Mesodermal cell (in vitro differentiated cells): ENCODE data around the gene RPN2.

ENCODE experiments used
- H3K27ac ChIP-seq: 2 replicates; pipeline ENCODE4 v1.7.0; 2013; ENCODE audit warnings: mild to moderate bottlenecking, low read depth, low read length, moderate library complexity; ENCODE audit not compliant: severe bottlenecking
- H3K36me3 ChIP-seq: 2 replicates; pipeline ENCODE4 v1.7.1; 2013; ENCODE audit warnings: mild to moderate bottlenecking, low read length, moderate library complexity; ENCODE audit not compliant: control insufficient read depth, insufficient read depth
- H3K4me1 ChIP-seq: one replicate; pipeline ENCODE4 v1.7.1; 2013; ENCODE audit warnings: mild to moderate bottlenecking, low read length; ENCODE audit not compliant: insufficient read depth, control insufficient read depth, poor library complexity, severe bottlenecking
- H3K4me3 ChIP-seq: 2 replicates; pipeline ENCODE4 v1.7.0; 2013; ENCODE audit warnings: low read length, control low read depth, mild to moderate bottlenecking; ENCODE audit not compliant: insufficient read depth, poor library complexity, severe bottlenecking; ENCODE audit errors: extremely low read depth
- H3K9me3 ChIP-seq: 2 replicates; pipeline ENCODE4 v1.7.1; 2013; ENCODE audit warnings: mild to moderate bottlenecking, low read length, moderate library complexity; ENCODE audit not compliant: control insufficient read depth
- WGBS, 2 experiments: methylation state at CpG; one replicate each; pipeline ENCODE4 v1.1.5; 2013; ENCODE audit warnings: missing lambda C conversion rate in 2 of 2; ENCODE audit not compliant: insufficient coverage in 2 of 2; 5-methylcytosine and 5-hydroxymethylcytosine counted together

The RPN2 gene

DNA sequence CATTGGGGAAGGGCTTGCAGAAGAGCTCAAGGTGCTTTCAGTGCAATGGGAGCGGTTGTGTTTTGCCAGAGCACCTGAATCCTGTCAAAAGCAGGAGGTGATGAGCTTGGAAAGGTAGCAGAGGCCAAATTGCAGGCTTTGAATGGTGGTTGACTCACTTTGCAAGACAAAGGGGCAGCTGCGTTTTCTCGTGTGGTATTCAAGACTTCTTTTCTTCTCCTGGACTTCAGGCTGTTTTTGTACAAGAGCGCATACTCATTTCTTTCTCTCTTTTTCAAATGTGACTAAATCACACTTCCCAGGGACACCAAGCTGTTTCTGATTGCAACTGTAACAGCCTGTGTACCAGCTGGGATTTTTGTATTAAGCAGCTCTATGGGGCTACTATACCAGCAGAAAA lies 50.2 kb downstream of the RPN2 start:
- no peaks in the 10 kb centered on the region for H3K4me1 ChIP-seq
- peaks cover 98% of the 10 kb centered on the region for H3K36me3 ChIP-seq
- no peak overlapping the region for H3K27ac ChIP-seq
- H3K4me3 ChIP-seq = no peak overlapping the region
- WGBS, 2 experiments = 54 to 66% methylated on average over 3 to 4 of the region's 4 CpGs
- H3K9me3 ChIP-seq = no peaks in the 10 kb centered on the region

GRCh38 chr20:37230200-37230599 lies 51.1 kb downstream of the RPN2 start:
- Histone ChIP-seq H3K27ac (no peak overlapping the region), H3K4me1 (no peaks in the 10 kb centered on the region), H3K36me3 (peaks cover 98% of the 10 kb centered on the region), H3K4me3 (no peak overlapping the region), H3K9me3 (no peaks in the 10 kb centered on the region)
- WGBS, 2 experiments = 91 to 95% methylated on average over 5 to 6 of the region's 6 CpGs

DNA sequence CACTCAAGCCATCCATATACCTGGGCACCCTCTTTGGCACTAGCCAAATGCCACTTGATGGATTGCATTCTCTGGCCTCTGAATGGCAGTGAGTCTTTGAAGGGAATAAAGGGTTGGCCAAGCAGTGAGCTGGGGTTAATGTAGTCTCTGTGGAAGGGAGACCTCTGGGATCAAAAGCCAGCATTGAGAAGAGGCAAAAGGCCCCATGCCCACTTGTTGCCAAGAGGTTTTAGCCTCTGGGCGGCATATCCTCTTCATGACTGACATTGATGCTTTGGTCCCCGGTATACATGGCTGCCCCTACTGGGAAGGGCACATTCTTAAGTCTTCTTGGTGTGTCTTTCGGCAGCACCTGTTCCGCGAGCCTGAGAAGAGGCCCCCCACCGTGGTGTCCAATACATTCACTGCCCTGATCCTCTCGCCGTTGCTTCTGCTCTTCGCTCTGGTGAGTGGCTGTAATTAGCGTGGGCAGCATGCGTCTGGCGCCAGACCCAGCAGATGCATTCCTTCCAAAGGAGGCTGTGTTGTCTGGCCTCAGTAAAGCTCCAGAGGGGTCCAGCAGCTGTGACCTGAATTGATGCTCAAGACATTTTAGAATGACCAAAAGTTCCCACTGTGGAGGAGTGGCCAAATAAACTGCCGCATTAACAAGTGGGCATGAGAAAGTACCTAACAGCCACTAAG lies 53.0 kb downstream of the RPN2 start:
- Histone ChIP-seq H3K36me3 (peaks cover 98% of the 10 kb centered on the region), H3K4me1 (no peaks in the 10 kb centered on the region), H3K9me3 (no peaks in the 10 kb centered on the region), H3K27ac (no peak overlapping the region), H3K4me3 (no peak overlapping the region)
- WGBS, 2 experiments = 93 to 97% methylated on average over 12 to 13 of the region's 13 CpGs

DNA sequence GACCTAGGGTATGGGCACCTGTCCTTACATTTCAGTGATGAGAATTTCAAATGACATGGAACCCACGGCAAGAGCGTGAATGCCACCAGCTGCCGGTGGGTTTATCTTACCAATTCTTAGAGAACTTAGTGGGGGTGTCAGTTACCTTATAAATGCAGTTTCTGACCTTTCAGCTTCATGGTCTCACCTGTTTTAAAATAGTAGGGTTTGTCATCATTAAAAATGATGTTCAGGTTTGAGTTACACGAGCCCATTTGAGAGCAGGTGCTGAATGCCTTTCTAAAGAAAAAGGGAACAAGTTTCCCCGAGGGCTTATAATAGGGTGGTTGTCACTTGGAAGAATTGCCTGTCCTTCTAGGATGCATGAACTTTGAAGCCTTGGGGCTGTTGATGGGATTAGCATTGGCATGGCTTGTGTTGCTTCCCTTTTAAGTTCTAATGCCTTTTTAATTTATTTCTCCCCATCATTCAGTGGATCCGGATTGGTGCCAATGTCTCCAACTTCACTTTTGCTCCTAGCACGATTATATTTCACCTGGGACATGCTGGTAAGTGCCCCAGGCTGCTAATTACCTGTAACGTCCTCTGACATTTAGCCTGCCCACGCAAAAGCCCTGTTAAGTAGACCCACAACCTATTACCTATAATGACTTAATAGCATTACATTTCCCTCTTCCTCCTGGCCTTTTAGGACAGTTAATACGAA lies 54.6 kb downstream of the RPN2 start:
- WGBS, 2 experiments = 94 to 96% methylated on average over 8 to 10 of the region's 10 CpGs
- Histone ChIP-seq H3K4me1 (no peaks in the 10 kb centered on the region), H3K9me3 (no peaks in the 10 kb centered on the region), H3K27ac (no peak overlapping the region), H3K36me3 (peaks cover 98% of the 10 kb centered on the region), H3K4me3 (no peak overlapping the region)

DNA sequence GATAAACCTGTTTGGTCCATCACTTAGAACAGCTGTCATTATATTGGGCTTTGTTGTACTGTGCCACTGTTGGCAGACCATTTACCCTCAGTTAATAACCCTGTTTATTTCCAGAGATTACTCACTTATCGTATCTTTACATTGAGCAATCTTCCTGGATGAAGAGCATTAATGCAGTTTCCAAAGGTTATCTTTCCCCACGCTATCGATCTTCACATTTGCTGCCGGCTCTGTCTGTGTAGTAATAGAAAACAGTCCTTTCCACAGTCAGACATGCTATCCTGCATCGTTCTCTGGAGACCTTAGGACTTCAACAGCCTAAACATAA lies 55.1 kb downstream of the RPN2 start:
- H3K4me1 ChIP-seq = no peaks in the 10 kb centered on the region

DNA sequence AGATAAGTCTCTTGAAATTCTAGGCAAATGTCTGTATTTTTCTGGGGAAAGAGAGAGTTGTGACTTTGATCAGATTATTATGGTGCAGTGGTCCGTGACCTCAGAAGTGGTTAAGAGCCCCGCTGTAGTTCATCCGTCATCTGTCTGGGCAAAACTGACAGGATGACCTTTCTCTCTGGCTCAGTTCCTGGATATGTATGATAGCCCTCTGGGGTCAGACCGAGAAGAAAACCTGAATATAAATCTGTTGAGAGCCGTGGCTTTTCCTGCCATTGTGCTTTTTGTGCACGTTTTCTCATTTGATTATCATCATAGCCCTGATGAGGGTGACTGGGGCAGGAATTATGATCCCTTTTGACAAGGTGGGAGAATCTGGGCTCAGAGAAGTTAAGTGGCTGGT lies 55.9 kb downstream of the RPN2 start:
- Histone ChIP-seq H3K4me1 (no peaks in the 10 kb centered on the region), H3K9me3 (no peaks in the 10 kb centered on the region), H3K36me3 (peaks cover 98% of the 10 kb centered on the region), H3K27ac (no peak overlapping the region), H3K4me3 (no peak overlapping the region)
- 84 to 92% methylated on average over 5 of the region's 6 CpGs for WGBS, 2 experiments

More for the DNA sequence above, 55.1 kb downstream of the RPN2 start:
- 98 to 100% methylated on average over 1 to 5 of the region's 5 CpGs for WGBS, 2 experiments
- H3K27ac ChIP-seq = no peak overlapping the region
- no peak overlapping the region for H3K4me3 ChIP-seq
- peaks cover 98% of the 10 kb centered on the region for H3K36me3 ChIP-seq
- no peaks in the 10 kb centered on the region for H3K9me3 ChIP-seq

DNA sequence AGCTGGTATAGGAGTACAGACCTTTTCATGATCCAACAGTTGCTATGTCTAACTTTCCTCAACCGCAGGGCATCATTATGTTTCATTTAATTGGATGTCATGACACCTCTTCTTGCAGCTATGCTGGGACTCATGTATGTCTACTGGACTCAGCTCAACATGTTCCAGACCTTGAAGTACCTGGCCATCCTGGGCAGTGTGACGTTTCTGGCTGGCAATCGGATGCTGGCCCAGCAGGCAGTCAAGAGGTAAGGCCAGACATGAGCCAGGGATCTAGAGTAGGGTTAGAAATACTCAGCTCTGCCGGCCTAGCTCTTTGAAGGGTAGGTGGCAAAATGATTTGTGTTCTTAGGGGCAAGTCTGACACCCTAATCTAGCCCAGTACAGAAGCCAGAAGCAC lies 57.3 kb downstream of the RPN2 start:
- Histone ChIP-seq H3K27ac (no peak overlapping the region), H3K4me3 (no peak overlapping the region), H3K36me3 (peaks cover 98% of the 10 kb centered on the region), H3K4me1 (no peaks in the 10 kb centered on the region), H3K9me3 (no peaks in the 10 kb centered on the region)
- WGBS, 2 experiments = 93 to 94% methylated on average over 4 of the region's 4 CpGs

DNA sequence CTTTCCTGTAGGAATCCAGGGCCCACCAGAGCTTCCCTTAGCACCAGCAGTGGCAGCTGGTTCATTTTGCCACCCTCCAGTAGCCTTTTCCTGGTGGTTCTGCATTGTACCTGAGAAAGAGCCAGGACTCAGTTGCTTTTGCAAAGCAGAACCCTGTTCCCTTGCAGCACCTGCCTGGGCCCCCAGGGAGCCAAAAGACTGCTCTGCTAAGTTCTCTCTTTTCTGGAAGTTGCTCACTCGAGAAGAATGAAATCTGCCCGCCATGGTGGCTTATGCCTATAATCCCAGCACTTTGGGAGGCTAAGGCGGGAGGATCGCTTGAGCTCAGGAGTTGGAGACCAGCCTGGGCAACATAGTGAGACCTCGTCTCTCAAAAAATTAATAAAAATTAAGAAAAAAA lies 58.5 kb downstream of the RPN2 start:
- Histone ChIP-seq H3K4me3 (no peak overlapping the region), H3K27ac (no peak overlapping the region)

DNA sequence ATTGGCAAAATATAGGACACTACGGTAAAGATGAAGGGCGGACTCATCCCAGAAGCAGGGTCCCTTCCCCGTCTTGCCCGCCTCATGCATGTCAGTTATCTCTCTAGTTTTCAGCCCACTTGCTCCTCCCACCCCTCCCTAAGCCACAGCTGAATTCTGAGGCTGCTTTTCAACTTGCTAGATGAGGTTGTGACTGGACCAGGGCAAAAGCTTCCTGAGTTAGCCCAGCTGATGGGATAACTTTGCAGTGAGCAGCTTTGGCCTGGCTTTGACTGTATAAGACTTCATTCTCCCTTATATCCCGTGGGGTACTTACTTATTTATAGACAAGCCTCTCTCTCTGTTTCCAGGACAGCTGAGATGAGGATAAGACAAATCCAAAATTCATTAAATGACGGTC lies 59.3 kb downstream of the RPN2 start:
- H3K36me3 ChIP-seq = peaks cover 99% of the 10 kb centered on the region
- H3K9me3 ChIP-seq = no peaks in the 10 kb centered on the region
- H3K4me1 ChIP-seq = no peaks in the 10 kb centered on the region
- no peak overlapping the region for H3K27ac ChIP-seq
- no peak overlapping the region for H3K4me3 ChIP-seq
- WGBS, 2 experiments = 100% methylated on average over 5 to 6 of the region's 6 CpGs

More for the DNA sequence above, 58.5 kb downstream of the RPN2 start:
- 96% methylated on average over 5 of the region's 5 CpGs; no CpG with 5 or more reads in 1 of the 2 experiments for WGBS, 2 experiments
- Histone ChIP-seq H3K36me3 (peaks cover 98% of the 10 kb centered on the region), H3K4me1 (no peaks in the 10 kb centered on the region), H3K9me3 (no peaks in the 10 kb centered on the region)

GRCh38 chr20:37238935-37239451 lies 59.9 kb downstream of the RPN2 start:
- no peak overlapping the region for H3K27ac ChIP-seq
- WGBS, 2 experiments = 100% methylated on average over 1 of the region's 1 CpG; no CpG with 5 or more reads in 1 of the 2 experiments
- no peak overlapping the region for H3K4me3 ChIP-seq
- no peaks in the 10 kb centered on the region for H3K9me3 ChIP-seq
- peaks cover 99% of the 10 kb centered on the region for H3K36me3 ChIP-seq
- no peaks in the 10 kb centered on the region for H3K4me1 ChIP-seq
